SK-N-SH (cell line): ENCODE data around the gene GPR161. TPM values are rescaled to one million over a fixed set of nuclear protein-coding genes. Genes with fewer than 3 reads are reported as not detected.

ENCODE experiments used
- CTCF ChIA-PET: fragments of 300-600, 350-600 bp; formaldehyde crosslinking; extraction: SDS; loops from one replicate; lab custom pipeline; 2021; lab: Yijun Ruan, JAX
- POLR2A ChIA-PET: fragments of 350-600 bp; sonication (Branson Sonifier 250); formaldehyde crosslinking; extraction: SDS; loops from one replicate; lab custom pipeline; 2020; ENCODE audit warnings: antibody characterized with exemption, inconsistent platforms; lab: Yijun Ruan, JAX
- DNase-seq: peaks from one replicate; pipeline ENCODE4 v3.0.0; 2012
- H2AFZ ChIP-seq: fragments of 200-600 bp; sonication (generic); 2 replicates; pipeline ENCODE4 v1.8.1; 2016; ENCODE audit warnings: antibody characterized with exemption, mild to moderate bottlenecking, low read depth
- H3F3A ChIP-seq: fragments of 200-600 bp; sonication (generic); replicated peaks from 2 replicates; pipeline ENCODE3; 2016; ENCODE audit warnings: antibody characterized with exemption, mild to moderate bottlenecking; ENCODE audit not compliant: insufficient read depth
- H3K27ac ChIP-seq, 2 experiments: fragments of 200-500 bp in 1 of 2; fragments of 200-600 bp in 1 of 2; sonication (Bioruptor generic) in 1 of 2; sonication (generic), shearing (Covaris generic) in 1 of 2; 2 replicates each; pipeline versions ENCODE4 v1.5.1 to v1.6.1; 2014 to 2016; ENCODE audit warnings: low read depth in 2 of 2, inconsistent platforms in 1 of 2, low read length in 1 of 2, mild to moderate bottlenecking in 1 of 2, mixed read lengths in 1 of 2
- H3K27me3 ChIP-seq: fragments of 200-600 bp; sonication (generic), shearing (Covaris generic); 2 replicates; pipeline ENCODE4 v1.6.1; 2016; ENCODE audit warnings: mixed run types; ENCODE audit not compliant: insufficient read depth
- H3K36me3 ChIP-seq, 2 experiments: fragments of 200-500 bp in 1 of 2; fragments of 200-600 bp in 1 of 2; sonication (Bioruptor generic) in 1 of 2; sonication (generic) in 1 of 2; replicated peaks in 1 of 2; 2 replicates each; pipeline versions ENCODE3 to v1.5.1; 2014 to 2016; ENCODE audit warnings: low read length in 1 of 2, mild to moderate bottlenecking in 1 of 2; ENCODE audit not compliant: insufficient read depth in 2 of 2, control insufficient read depth in 1 of 2
- H3K4me1 ChIP-seq, 2 experiments: fragments of 200-500 bp in 1 of 2; fragments of 200-600 bp in 1 of 2; sonication (Bioruptor generic) in 1 of 2; sonication (generic), shearing (Covaris generic) in 1 of 2; 2 replicates each; pipeline versions ENCODE4 v1.5.1 to v1.6.1; 2014 to 2016; ENCODE audit warnings: low read depth in 1 of 2, low read length in 1 of 2, mixed run types in 1 of 2; ENCODE audit not compliant: insufficient read depth in 2 of 2, control insufficient read depth in 1 of 2
- H3K4me2 ChIP-seq: fragments of 200-600 bp; sonication (generic), shearing (Covaris generic); 2 replicates; pipeline ENCODE4 v1.6.1; 2017; ENCODE audit warnings: mixed run types
- H3K4me3 ChIP-seq, 2 experiments: fragments of 200-500 bp in 1 of 2; fragments of 200-600 bp in 1 of 2; sonication (Bioruptor generic) in 1 of 2; sonication (generic), shearing (Covaris generic) in 1 of 2; 2 replicates each; pipeline versions ENCODE4 v1.5.1 to v1.8.1; 2014 to 2016; ENCODE audit warnings: low read depth in 2 of 2, inconsistent platforms in 1 of 2, low read length in 1 of 2, mild to moderate bottlenecking in 1 of 2, mixed read lengths in 1 of 2, moderate library complexity in 1 of 2
- H3K79me2 ChIP-seq: fragments of 200-600 bp; sonication (generic); 2 replicates; pipeline ENCODE4 v1.8.1; 2017; ENCODE audit warnings: mild to moderate bottlenecking; ENCODE audit not compliant: insufficient read depth
- H3K9ac ChIP-seq: fragments of 200-600 bp; sonication (generic); 2 replicates; pipeline ENCODE4 v1.6.1; 2017; ENCODE audit warnings: mixed run types
- H3K9me2 ChIP-seq: fragments of 200-600 bp; sonication (generic); 2 replicates; pipeline ENCODE4 v1.6.1; 2017; ENCODE audit warnings: mixed run types
- H3K9me3 ChIP-seq: fragments of 200-600 bp; sonication (generic); 2 replicates; pipeline ENCODE4 v1.6.1; 2017; ENCODE audit warnings: mixed run types, mild to moderate bottlenecking, moderate library complexity
- H4K20me1 ChIP-seq: fragments of 200-600 bp; sonication (generic); 2 replicates; pipeline ENCODE4 v1.6.1; 2017; ENCODE audit warnings: mild to moderate bottlenecking, mixed run types; ENCODE audit not compliant: insufficient read depth
- ELF1 ChIP-seq: IDR thresholded peaks from 2 replicates; pipeline ENCODE4 v1.4.0; 2012
- EP300 ChIP-seq, 2 experiments: IDR thresholded peaks; 2 replicates each; pipeline versions ENCODE4 v1.4.0 to v1.6.1; 2012; ENCODE audit warnings: borderline replicate concordance in 1 of 2, low read depth in 1 of 2, low read length in 1 of 2
- FOSL2 ChIP-seq: IDR thresholded peaks from 2 replicates; pipeline ENCODE4 v1.4.0; 2012; ENCODE audit warnings: low read depth, mild to moderate bottlenecking, moderate library complexity, borderline replicate concordance
- FOXM1 ChIP-seq: IDR thresholded peaks from 2 replicates; pipeline ENCODE4 v1.4.0; 2012; ENCODE audit warnings: low read depth, mild to moderate bottlenecking
- GATA2 ChIP-seq: sonication (generic); formaldehyde crosslinking; IDR thresholded peaks from 2 replicates; pipeline ENCODE4 v1.5.0; 2020; ENCODE audit warnings: mild to moderate bottlenecking, missing genetic modification reagents
- NRF1 ChIP-seq: IDR thresholded peaks from 2 replicates; pipeline ENCODE4 v1.6.1; 2012; ENCODE audit warnings: low read depth, mild to moderate bottlenecking, low read length
- POLR2AphosphoS5 ChIP-seq: IDR thresholded peaks from 2 replicates; pipeline ENCODE4 v1.6.1; 2012; ENCODE audit warnings: low read depth, low read length
- RAD21 ChIP-seq: IDR thresholded peaks from 2 replicates; pipeline ENCODE4 v1.6.1; 2012; ENCODE audit warnings: mild to moderate bottlenecking, low read length
- RFX5 ChIP-seq: IDR thresholded peaks from 2 replicates; pipeline ENCODE4 v1.6.1; 2012; ENCODE audit warnings: mild to moderate bottlenecking, improper control_type of control experiment, low read length
- RXRA ChIP-seq: IDR thresholded peaks from 2 replicates; pipeline ENCODE4 v1.4.0; 2012; ENCODE audit warnings: low read depth, mild to moderate bottlenecking, borderline replicate concordance
- TAF1 ChIP-seq: IDR thresholded peaks from 2 replicates; pipeline ENCODE4 v1.6.1; 2012; ENCODE audit warnings: low read depth, mild to moderate bottlenecking, low read length, moderate library complexity, borderline replicate concordance
- TCF12 ChIP-seq: IDR thresholded peaks from 2 replicates; pipeline ENCODE4 v1.4.0; 2012
- WGBS: methylation state at CpG from one replicate; pipeline ENCODE4 v1.1.6; 2017; ENCODE audit warnings: low lambda C conversion rate; 5-methylcytosine and 5-hydroxymethylcytosine counted together
- polyA plus RNA-seq, 3 experiments: library from polyadenylated mRNA; depleted of rRNA; stranded (reverse); fragments of >200 nt; gene quantifications; 2 replicates each; pipeline ENCODE4 v1.2.3, GENCODE V29; 2012
- TF ChIP-seq, protein P1 (sequence below): IDR thresholded peaks from 2 replicates; pipeline ENCODE4; 2012
- TF ChIP-seq, protein P2 (sequence below): fragments of 150-350 bp; IDR thresholded peaks from 2 replicates; pipeline ENCODE4 v1.6.1; 2016; ENCODE audit warnings: mild to moderate bottlenecking, low read depth, low read length
- TF ChIP-seq, protein P3 (sequence below): IDR thresholded peaks from 2 replicates; pipeline ENCODE4 v1.4.0; 2012; ENCODE audit warnings: low read depth
- TF ChIP-seq, protein P4 (sequence below): fragments of 200-600 bp; sonication (generic); IDR thresholded peaks from 2 replicates; pipeline ENCODE4 v1.6.1; 2017; ENCODE audit warnings: antibody characterized with exemption, mild to moderate bottlenecking, moderate library complexity
- TF ChIP-seq, protein P5 (sequence below): IDR thresholded peaks from 2 replicates; pipeline ENCODE4 v1.6.1; 2012; ENCODE audit warnings: mild to moderate bottlenecking, low read depth, low read length, moderate library complexity

Gene GPR161
- polyA plus RNA-seq, 1 of the 3 experiments (the other 2 are of a cell fraction): 20.1 TPM

DNA sequence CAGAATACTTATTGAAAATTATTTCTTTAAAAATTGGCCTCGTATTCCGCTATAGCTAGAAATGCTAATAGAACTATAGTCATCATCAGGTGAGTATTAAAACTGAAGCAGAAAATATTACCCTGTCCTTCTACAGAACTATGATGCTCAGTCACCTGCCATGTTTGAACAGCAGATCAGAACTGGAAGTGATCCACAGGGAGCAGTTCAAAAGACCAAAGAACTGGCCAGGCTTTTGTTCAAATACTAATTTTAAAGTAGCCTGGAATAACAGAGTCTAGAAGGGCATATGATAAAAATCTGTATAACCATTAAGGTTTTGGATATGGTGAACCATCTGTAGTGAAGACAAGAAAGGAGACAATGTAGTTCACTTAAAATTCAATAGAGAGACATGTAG, 94.4 kb downstream of the GPR161 start (continued):
- TF ChIP-seq FOSL2: no peak
- no peak for TF ChIP-seq GATA2 (CRISPR knock-in tag)
- TF ChIP-seq TCF12: no peak
- TF ChIP-seq FOXM1: no peak
- no peak for TF ChIP-seq POLR2AphosphoS5
- no peak for TF ChIP-seq EP300 (IDR thresholded peaks at IDR 0.05; ENCODE audit: borderline replicate concordance in 1 of 2, low read depth in 1 of 2, low read length in 1 of 2)
- no peak for TF ChIP-seq RAD21
- TF ChIP-seq, all 33 proteins: peak for 0

DNA sequence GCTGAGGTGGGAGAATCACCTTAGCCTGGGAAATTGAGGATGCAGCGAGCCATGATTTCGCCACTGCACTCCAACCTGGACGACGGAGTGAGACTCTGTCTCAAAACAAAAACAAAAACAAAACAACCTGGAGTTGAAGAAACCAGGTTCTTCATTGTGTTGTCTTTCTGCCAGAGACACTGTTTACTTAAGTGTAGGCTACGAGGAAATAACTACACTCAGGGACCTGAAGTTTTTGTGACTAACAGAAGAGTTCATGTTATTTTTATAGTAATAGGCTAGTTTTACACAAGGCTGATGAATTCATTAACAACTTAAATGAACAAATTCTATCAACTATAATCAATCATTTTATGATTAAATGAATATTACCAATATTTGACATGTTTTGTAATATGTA, 101.4 kb downstream of the GPR161 start:
- DNase-seq: no peak
- H4K20me1 ChIP-seq: no peaks in the 10 kb centered on the region
- whole genome bisulfite sequencing: 90% methylated on average over 5 of the region's 5 CpGs
- ChIA-PET POLR2A (no interaction called here), CTCF (no interaction called here)
- H3K79me2 ChIP-seq: no peaks in the 10 kb centered on the region; the same call in 1 of the 2 replicates
- H3K4me1 ChIP-seq: no peaks in the 10 kb centered on the region
- peaks cover 3% of the 10 kb centered on the region for H3F3A ChIP-seq
- H3K9me3 ChIP-seq: no peaks in the 10 kb centered on the region
- H3K9me2 ChIP-seq: no peaks in the 10 kb centered on the region
- no peak overlapping the region for H3K4me3 ChIP-seq
- peaks cover 19 to 32% of the 10 kb centered on the region in 2 experiments for H3K36me3 ChIP-seq
- H3K27ac ChIP-seq: no peak overlapping the region
- no peak overlapping the region for H2AFZ ChIP-seq
- H3K4me2 ChIP-seq: no peak overlapping the region
- no peak overlapping the region for H3K9ac ChIP-seq
- TF ChIP-seq TCF12 (no peak), RXRA (no peak)
- TF ChIP-seq, protein P1, sequence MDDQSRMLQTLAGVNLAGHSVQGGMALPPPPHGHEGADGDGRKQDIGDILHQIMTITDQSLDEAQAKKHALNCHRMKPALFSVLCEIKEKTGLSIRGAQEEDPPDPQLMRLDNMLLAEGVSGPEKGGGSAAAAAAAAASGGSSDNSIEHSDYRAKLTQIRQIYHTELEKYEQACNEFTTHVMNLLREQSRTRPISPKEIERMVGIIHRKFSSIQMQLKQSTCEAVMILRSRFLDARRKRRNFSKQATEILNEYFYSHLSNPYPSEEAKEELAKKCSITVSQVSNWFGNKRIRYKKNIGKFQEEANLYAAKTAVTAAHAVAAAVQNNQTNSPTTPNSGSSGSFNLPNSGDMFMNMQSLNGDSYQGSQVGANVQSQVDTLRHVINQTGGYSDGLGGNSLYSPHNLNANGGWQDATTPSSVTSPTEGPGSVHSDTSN: no peak
- no peaks in the 10 kb centered on the region for H3K27me3 ChIP-seq

DNA sequence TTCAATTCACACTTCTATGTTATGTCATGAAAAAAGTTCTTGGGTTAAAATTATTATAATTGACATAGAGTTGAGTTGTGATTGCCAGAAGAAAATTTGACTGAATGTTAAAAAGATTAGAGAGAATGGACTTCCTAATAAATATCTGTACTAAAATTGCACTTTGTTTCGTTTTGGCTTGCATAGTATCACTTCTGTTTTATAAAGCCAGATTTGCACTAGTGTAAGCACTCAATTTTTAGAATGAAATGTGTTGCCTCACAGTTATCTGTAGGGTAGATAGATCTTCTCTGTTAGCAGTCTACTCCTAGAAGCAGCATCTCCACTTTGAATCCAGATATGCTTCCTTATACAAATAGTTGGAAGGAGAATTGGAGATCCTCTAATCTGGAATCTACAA, 104.7 kb downstream of the GPR161 start:
- Histone ChIP-seq H3K9me2 (no peaks in the 10 kb centered on the region), H3F3A (no peaks in the 10 kb centered on the region), H3K79me2 (no peaks in the 10 kb centered on the region; the same call in 1 of the 2 replicates), H3K36me3 (peaks cover 30 to 37% of the 10 kb centered on the region in 2 experiments), H3K27me3 (no peaks in the 10 kb centered on the region), H3K4me3 (no peak overlapping the region), H3K9ac (no peak overlapping the region), H2AFZ (no peak overlapping the region), H3K9me3 (no peaks in the 10 kb centered on the region), H3K27ac (no peak overlapping the region), H3K4me2 (no peak overlapping the region), H4K20me1 (no peaks in the 10 kb centered on the region), H3K4me1 (no peaks in the 10 kb centered on the region)
- DNase-seq: no peak
- POLR2A ChIA-PET: no interaction called here
- 93% methylated on average over 1 of the region's 1 CpG for WGBS
- CTCF ChIA-PET: no interaction called here
- TF ChIP-seq, protein P2, sequence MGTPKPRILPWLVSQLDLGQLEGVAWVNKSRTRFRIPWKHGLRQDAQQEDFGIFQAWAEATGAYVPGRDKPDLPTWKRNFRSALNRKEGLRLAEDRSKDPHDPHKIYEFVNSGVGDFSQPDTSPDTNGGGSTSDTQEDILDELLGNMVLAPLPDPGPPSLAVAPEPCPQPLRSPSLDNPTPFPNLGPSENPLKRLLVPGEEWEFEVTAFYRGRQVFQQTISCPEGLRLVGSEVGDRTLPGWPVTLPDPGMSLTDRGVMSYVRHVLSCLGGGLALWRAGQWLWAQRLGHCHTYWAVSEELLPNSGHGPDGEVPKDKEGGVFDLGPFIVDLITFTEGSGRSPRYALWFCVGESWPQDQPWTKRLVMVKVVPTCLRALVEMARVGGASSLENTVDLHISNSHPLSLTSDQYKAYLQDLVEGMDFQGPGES: no peak
- TF ChIP-seq, protein P3, sequence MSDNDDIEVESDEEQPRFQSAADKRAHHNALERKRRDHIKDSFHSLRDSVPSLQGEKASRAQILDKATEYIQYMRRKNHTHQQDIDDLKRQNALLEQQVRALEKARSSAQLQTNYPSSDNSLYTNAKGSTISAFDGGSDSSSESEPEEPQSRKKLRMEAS: no peak
- TF ChIP-seq GATA2 (CRISPR knock-in tag) (no peak), NRF1 (no peak), TCF12 (no peak), RFX5 (no peak), TAF1 (no peak), ELF1 (no peak)
- TF ChIP-seq, protein P4, sequence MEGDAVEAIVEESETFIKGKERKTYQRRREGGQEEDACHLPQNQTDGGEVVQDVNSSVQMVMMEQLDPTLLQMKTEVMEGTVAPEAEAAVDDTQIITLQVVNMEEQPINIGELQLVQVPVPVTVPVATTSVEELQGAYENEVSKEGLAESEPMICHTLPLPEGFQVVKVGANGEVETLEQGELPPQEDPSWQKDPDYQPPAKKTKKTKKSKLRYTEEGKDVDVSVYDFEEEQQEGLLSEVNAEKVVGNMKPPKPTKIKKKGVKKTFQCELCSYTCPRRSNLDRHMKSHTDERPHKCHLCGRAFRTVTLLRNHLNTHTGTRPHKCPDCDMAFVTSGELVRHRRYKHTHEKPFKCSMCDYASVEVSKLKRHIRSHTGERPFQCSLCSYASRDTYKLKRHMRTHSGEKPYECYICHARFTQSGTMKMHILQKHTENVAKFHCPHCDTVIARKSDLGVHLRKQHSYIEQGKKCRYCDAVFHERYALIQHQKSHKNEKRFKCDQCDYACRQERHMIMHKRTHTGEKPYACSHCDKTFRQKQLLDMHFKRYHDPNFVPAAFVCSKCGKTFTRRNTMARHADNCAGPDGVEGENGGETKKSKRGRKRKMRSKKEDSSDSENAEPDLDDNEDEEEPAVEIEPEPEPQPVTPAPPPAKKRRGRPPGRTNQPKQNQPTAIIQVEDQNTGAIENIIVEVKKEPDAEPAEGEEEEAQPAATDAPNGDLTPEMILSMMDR: no peak
- TF ChIP-seq, protein P5, sequence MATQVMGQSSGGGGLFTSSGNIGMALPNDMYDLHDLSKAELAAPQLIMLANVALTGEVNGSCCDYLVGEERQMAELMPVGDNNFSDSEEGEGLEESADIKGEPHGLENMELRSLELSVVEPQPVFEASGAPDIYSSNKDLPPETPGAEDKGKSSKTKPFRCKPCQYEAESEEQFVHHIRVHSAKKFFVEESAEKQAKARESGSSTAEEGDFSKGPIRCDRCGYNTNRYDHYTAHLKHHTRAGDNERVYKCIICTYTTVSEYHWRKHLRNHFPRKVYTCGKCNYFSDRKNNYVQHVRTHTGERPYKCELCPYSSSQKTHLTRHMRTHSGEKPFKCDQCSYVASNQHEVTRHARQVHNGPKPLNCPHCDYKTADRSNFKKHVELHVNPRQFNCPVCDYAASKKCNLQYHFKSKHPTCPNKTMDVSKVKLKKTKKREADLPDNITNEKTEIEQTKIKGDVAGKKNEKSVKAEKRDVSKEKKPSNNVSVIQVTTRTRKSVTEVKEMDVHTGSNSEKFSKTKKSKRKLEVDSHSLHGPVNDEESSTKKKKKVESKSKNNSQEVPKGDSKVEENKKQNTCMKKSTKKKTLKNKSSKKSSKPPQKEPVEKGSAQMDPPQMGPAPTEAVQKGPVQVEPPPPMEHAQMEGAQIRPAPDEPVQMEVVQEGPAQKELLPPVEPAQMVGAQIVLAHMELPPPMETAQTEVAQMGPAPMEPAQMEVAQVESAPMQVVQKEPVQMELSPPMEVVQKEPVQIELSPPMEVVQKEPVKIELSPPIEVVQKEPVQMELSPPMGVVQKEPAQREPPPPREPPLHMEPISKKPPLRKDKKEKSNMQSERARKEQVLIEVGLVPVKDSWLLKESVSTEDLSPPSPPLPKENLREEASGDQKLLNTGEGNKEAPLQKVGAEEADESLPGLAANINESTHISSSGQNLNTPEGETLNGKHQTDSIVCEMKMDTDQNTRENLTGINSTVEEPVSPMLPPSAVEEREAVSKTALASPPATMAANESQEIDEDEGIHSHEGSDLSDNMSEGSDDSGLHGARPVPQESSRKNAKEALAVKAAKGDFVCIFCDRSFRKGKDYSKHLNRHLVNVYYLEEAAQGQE: no peak
